DMS79 (cell line): ENCODE data around the gene ARPC1B.
"Not testable (repeated sequence)": the region's sequence is repeated elsewhere in the genome, so short reads cannot be mapped to it uniquely, and the experiment has no call there.

Experiments used
- DNase-seq: peaks from one replicate; lab custom pipeline; 2025; lab: John Stamatoyannopoulos, UW

The ARPC1B gene

DNA sequence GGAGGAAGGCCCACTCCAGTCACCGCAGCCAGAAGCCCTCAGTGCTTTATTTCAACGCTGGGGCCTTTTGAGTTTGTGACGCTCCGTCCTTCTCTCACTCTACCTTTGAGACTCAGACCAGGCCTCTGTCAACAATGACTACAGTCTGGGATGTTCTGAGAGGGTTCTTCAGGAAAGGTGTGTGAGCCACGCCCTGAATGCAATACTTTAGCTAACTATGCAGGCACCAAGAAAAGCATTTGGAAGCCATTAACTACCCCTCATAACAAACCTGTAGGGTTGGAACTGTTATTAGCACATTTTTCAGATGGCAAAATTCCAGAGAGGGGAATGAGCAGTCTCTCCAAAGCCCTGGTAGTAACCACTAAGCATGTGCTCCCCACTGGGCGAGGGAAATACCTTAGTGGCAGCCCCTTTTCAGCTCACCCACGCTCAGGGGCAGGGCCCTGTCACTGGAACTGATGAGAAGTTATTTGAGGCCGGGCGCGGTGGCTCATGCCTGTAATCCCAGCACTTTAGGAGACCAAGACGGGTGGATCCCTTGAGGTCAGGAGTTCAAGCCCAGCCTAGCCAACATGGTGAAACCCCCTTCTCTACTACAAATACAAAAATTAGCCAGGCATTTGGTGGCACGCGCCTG lies 5.7 kb upstream of the ARPC1B start:
- peak; percentile 21 for DNase-seq

DNA sequence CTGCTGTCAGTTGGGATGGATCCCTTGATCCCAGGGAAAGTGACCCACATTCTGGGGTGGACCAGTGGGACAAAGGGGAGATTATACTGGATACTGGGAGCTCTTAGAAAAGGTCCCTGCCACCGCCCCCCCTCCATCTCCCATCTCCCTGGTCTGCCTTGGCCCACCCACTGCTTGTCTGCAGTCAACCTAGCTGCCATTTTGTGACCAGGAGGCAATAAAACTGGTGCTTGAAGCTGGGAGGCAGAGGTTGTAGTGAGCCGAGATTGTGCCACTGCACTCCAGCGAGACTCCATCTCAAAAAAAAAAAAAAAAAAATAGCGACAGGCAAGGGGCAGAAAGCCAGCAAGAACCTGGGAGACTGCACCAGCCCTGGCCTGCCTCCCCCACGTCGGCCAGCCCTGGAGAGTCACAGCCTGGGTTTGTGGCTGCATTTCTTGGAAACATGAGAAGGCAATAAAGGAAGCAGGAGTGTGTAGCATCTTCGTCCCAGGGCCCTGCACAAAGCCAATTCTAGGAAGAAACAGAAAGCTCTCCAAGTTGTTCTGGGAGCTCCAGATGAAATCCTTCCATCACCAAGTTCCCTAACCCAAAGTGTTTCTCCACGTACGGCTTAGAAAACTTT lies 4.7 kb upstream of the ARPC1B start:
- no peak for DNase-seq

DNA sequence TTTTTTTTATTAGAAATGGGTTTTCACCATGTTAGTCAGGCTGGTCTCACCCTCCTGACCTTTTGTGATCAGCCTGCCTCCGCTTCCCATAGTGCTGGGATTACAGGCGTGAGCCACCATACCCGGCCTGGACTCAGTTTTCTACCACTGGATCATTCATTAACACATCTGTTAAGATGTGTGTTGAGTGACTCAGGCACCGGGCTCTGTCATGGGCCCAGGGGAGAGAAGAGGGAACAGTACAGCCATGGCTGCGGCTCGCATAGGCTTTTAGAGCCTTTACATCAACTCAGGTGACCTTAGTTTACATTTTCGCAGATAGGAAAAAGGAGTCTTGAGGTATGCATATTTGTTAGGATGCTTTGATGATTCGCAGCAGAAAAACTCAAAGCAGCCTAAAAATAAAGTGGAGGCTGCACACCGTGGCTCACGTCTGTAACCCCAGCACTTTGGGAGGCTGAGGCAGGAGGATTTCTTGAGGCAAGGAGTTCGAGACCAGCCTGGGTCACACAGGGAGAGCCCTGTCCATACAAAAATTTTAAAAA lies 3.1 kb upstream of the ARPC1B start:
- no peak for DNase-seq

DNA sequence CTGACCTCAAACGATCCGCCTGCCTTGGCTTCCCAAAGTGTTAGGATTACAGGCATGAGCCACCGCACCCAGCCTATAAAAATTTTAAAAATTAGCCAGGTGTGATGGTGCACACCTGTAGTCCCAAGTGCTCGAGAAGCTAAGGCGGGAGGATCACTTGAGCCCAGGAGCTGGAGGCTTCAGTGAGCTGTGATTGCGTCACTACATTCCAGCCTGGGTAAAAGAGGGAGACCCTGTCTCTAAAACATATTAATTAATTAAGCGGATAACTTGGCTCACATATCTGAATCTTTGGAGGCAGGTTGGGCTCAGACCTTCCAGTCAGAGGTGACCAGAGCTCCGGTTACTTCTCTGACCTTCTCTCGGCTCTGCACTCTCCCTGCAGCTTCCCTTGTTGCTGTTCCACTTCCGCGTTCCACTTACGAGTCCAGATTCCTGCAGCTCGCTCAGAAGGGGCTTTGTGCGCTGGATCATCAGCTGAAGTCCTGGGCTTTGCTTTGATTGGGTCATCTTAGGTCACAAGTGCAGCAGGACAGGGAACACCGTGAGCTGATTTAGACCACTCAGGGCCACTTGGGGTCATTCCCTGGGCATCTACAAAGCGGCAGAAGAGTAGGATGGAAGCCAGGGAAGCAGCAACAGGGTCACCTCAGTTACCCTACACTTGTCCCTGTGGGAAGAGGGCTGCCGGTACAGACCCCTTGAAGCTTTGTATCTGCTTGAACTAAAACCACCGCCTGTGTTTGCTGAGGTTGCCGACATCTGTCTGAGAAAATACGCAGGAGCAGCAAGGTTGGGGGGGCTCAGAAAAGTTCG lies 2.0 kb upstream of the ARPC1B start:
- DNase-seq, result peak; percentile 51

DNA sequence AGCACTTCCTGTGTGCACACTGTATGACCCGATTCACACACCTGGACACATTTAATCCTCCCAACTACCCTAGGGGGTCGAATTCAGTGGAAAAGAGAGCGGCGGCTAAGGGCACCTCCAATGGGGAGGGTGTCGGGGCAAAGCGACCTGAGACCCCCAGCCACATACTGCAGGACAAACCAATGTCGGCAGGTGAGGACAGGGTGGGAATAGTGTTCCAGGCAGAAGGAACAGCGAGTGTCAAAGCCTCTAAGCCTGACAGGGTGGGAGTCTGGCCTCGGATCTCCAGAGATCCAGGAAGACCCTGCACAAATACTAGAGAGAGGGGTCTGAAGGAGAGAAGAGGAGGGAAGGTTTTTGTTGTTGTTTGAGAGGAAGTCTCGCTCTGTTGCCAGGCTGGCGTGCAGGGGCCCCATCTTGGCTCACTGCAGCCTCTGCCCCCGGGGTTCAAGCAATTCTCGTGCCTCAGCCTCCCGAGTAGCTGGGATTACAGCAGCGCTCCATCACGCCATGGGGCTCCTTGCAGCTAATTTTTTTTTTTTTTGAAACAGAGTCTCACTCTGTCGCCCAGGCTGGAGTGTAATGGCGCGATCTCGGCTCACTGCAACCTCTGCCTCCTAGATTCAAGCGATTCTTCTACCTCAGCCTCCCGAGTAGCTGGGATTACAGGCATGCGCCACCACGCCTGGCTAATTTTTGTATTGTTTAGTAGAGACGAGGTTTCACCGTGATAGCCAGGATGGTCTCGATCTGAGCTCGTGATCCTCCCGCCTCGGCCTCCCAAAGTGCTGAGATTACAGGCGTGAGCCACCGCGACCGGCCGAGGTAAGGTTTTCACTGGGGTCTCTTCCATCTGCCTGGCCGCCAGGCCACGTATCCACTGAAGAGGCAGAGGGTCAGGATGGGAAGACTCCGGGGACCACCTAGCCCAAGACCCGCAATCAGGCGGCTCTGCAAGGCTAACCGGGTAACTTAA lies 1.2 kb upstream of the ARPC1B start:
- DNase-seq, result no peak

DNA sequence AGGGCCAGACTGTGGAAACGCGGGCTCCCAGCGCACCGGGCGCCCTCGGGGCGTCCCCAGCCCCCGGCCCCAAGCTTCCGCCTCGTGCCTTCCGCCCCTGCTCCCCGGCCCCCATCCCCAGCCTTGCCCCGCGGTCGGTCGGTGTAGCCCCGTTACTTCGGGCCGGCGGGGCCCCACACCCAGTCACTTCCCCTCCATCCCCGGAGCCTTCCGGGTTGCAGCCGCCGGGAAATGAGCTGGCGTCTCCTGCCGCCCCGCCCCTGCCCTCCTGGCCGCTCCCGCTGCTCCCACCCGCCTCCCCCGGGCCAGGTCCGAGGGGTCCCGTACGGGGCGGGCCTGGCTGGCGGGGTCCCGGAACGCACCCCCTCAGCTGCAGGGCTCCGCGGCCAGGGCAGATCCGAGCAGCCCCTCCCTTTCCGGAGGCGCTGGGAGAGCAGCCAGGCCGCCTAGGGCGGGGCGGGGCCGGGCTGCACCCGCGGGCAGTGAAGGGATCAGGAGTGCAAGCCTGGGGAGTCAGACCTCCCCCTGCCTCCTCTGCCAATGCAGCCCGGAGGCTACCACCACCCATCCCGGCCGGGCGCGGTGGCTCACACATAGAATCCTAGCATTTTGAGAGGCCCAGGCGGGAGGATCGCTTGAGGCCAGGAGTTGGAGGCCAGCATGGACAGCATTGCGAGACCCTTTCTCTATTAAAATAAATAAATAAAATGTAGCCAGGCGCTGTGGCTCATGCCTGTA lies 709 bp downstream of the ARPC1B start:
- no peak for DNase-seq

DNA sequence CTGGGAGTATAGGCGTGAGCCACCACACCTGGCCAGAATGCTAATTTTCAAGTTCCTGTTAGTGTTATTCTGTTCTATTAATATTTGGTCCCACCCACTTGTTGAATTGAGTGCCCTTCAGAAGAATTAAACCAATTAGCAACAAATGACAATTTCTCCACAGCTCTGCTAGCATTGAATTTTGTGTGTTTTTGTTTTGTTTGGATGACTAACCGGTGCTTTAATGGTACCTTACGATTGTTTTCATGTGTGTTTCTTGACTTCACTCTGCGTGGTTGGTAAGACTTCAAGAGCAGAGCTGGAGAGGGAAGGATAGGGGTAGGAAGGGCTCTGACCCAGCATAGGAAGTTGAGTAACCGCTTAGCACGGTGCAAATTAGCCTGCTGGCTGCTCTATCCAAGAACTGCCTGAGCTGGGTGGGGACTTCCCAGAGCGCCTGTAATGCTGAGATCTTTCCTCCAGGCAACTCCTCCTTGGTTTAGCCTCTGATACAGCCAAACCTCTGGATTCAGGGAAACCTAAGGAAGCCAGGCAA lies 4.6 kb downstream of the ARPC1B start:
- DNase-seq, result no peak

DNA sequence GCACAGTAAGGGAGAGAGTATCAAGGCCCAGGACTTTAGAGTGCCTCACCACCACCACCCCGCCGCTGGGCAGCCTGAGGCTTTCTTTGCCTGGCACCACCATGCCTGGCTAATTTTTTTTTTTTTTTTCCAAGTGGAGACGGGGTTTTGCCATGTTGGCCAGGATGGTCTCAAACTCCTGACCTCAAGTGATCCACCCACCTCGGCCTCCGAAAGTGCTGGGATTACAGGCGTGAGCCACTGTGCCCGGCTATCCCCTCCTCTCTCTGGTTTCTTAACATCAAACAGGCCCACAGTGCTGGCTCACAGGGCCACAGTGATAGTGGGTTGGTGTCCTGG lies 5.1 kb downstream of the ARPC1B start:
- not testable (repeated sequence) for DNase-seq

DNA sequence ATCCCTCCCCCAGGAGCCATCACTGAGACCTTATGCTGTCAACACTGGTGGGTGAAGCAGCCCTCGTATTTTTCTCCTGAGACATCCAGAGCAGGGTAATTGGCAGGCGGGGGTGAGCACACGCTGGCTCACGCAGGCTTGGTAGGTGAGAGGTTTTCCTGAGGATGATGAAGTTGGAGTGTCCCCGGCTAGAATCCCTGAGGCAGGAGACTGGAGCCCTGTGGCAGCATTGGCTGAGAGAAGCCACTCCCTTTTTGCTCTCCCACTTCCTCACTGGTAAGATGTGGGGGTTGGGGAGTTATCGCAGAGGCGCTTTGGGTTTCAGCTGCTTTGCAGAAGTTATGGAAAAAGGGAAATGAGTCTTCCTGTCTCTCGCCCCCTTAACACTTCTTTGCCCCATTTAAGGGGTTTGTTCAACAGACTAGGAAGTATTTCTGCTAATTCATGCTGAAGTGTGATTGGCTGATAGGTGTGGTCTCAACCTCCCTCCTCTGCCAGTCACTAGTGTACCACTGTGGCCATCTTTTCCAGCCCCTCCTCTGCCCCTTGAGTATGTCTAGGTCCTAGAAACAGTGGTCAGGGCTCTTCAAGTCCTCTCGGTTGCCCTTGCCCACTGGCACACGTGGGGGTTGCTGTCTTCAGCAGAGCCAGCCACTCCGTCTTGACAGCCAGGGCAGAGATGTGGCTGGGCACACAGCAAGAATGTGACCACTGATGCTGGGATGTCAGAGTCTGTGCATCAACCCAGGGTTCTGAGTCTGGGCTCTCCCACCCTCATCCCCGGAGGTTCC lies 5.7 kb downstream of the ARPC1B start:
- DNase-seq, result no peak

DNA sequence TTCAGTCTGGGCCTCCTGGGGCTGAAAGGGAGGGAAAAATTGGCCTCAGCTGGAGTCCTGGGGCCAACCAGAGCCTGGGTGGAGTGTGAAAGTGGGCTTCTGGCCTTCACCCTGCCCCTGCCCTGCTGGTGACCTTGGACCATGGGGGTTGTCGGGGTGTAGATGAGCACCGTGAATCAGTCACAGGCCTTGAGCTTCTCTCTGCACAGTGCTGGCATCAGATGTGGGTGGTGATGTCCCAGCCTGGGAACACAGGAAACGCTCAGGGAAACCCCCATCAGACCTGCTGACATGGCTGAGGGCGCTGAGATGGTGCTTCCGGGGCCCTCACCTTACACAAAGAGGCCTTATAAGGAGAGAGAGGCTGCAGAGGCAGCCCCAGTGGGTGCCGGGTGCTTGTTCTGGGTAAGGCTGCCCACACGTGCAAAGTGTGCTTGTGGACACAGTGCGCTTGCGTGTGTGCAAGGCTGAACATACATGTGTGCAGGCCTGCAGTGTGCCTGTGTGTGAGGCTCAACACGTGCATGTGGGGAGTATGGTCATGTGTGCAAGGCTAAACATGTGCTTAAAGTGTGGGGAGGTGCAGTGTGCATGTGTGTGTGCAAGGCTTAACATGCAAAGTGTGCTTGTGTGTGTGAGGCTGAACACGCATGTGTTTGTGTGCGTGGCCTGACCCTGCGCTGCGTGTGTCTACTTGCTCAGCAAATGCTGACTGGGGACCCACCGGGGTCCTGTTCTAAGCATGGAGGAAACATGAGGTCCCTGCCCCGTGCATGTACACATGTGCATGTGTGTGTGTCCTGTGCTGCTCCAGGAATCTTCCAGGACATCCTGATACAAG lies 6.5 kb downstream of the ARPC1B start:
- no peak for DNase-seq

DNA sequence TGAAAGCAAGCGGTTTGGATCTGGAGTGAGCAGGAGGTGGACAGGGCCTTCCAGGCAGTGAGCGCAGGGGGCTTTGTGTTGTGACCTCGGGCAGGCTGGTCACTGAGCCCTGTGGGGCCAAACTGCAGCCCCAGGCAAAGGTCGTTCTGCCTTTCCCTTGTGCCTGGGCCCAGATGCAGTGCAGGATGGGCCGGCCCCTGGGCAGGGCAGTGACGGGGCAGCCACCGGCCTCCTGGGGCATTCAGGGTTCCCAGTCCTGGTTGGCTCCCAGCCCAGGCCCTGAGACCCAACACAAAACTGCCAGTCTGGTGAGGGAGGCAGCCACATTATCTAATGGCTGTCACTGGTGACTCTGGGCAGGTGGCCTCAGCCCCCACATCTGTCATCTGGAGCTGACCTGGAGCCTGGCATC lies 7.1 kb downstream of the ARPC1B start:
- no peak for DNase-seq

DNA sequence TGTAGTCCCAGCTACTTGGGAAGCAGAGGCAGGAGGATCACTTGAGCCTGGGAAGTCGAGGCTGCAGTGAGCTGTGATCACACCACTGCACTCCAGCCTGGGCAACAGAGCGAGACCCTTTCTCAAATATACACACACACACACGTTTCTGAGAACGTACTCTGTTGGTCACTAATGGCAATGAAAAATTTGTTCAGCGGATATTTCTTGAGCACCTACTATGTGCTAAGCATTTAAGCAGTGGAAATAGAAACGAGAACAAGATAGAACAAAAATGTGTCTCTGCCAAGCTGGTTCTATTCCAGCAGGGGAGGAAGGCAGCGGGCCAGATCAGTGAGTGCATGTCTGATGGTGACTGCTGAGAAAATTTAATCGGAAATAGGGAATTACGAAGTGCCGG lies 8.7 kb downstream of the ARPC1B start:
- no peak for DNase-seq

DNA sequence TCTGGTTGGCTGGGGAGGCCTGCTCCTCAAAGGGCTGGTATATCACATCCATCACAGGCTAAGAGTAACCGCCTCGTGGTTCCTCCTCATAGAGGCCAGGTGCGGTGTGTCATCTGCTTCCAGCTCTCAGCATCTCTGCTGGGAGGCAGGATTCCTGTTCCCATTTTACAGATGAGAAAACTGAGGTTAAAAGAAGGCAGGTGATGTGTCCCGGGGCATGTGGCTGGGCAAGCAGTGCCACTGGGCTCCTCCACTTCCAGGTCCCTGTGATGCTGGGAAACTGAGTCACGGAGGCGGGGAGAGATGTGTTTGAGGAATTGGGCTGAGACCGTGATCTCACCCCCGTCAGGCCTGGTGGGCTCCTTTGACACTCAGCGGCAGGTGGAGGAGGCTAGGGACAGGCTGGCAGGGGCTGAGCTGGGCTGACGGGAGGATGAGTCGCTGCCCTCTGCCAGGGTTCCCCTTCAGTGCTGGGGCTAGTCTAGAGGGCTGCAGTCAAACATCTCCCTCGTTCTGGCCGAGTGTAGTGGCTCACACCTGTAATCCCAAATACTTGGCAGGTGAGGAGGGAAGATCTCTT lies 9.4 kb downstream of the ARPC1B start:
- DNase-seq, result no peak

DNA sequence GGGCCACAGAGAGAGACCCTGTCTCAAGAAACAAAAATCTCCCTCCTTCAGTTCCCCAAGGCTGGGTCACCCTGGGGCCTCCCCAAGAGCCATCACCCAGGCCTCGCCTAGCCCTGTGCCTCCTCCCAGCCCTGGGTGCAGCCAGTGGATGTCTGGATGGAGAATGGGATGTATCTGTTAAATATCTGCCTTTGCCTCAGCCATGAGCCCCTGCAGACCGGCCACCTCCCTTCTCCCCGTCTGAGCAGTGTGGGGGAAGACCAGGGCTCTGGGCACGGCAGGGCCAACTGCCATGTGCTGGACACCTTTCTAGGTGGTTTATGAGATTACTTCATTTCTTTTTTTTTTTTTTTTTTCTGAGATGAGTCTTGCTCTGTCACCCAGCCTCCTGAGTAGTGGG lies 10.0 kb downstream of the ARPC1B start:
- DNase-seq, result no peak

DNA sequence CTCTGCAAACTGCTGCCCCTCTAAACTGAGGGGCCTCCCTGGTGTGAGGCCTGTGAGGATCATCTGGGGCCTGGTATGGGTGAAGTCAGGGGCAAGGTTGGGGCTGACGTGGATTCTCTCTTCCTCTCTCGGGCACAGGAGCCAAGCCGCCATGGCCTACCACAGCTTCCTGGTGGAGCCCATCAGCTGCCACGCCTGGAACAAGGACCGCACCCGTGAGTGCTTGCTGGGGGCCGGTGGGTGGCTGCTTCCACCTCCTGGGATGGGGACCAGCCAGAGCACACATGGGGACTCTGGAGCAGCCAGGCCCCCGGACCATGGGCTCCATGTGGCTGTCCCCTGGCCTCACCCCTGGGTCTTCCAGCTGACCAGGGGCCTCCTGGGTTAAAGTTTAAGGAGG lies 11.0 kb downstream of the ARPC1B start:
- no peak for DNase-seq

DNA sequence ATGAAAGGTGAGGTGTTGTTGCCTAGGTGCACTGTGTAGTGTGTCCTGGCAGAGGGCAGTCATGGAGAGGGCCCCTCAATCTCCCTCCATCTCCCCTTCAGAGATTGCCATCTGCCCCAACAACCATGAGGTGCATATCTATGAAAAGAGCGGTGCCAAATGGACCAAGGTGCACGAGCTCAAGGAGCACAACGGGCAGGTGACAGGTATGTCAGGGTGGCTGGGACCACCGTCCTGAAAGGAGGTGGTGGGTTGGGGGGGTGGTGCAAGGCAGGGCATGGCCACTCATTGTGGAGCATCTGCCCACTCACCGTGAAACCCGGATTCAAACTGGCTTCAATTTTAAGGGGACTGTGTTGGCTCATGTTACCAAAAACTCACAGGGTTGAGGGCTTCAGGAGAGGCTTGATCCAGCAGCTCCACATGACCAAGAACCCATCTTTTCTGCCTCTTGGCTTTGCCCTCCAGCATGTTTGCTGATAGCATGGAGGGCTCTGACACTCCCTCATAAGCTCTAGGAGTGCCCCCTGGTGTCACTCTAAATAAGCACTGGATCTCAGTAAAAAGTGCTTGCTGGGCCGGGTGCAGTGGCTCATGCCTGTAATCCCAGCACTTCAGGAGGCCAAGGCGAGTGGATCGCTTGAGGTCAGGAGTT lies 12.2 kb downstream of the ARPC1B start:
- DNase-seq, result no peak

DNA sequence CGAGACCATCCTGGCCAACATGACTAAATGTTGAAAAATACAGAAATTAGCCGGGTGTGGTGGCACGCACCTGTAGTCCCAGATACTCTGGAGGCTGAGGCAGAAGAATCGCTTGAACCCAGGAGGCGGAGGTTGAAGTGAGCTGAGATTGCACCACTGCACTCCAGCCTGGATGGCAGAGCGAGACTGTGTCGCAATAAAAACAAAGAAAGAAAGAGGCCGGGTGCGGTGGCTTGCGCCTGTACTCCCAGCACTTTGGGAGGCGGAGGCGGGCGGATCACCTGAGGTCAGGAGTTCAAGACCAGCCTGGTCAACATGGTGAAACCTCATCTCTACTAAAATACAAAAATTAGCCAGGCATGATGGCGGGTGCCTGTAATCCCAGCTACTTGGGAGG lies 12.7 kb downstream of the ARPC1B start:
- not testable (repeated sequence) for DNase-seq

DNA sequence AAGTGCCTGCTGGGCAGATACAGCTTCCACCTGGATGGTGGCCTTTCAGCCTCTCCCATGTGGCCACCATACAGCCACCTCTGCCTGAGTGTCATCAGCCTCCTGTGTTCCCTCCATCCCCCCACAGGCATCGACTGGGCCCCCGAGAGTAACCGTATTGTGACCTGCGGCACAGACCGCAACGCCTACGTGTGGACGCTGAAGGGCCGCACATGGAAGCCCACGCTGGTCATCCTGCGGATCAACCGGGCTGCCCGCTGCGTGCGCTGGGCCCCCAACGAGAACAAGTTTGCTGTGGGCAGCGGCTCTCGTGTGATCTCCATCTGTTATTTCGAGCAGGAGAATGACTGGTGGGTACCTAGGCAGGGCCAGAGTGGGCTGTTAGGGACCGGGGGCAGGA lies 13.4 kb downstream of the ARPC1B start:
- DNase-seq, result no peak
